GM10248 (cell line): ENCODE data around the gene CCDC157.

Source experiments
- CTCF ChIA-PET: fragments of 300-600 bp; sonication (Branson Sonifier 250); formaldehyde crosslinking; extraction: SDS; loops from one replicate; lab custom pipeline; 2021; ENCODE audit warnings: antibody characterized with exemption; lab: Yijun Ruan, JAX
- POLR2A ChIA-PET: fragments of 350-650 bp; sonication (Branson Sonifier 250); formaldehyde crosslinking; extraction: SDS; loops from one replicate; lab custom pipeline; 2020; ENCODE audit warnings: antibody characterized with exemption; lab: Yijun Ruan, JAX
- DNase-seq: peaks from one replicate; pipeline ENCODE4 v3.0.0; 2012; ENCODE audit errors: extremely low spot score
- CTCF ChIP-seq: IDR thresholded peaks from 2 replicates; pipeline ENCODE4 v1.5.1; 2012; ENCODE audit warnings: mild to moderate bottlenecking, low read depth; ENCODE audit errors: extremely low read depth, missing control alignments, control extremely low read depth

Gene CCDC157

GRCh38 chr22:30357650-30358215 lies 926 bp downstream of the CCDC157 start:
- no peak for TF ChIP-seq CTCF
- no peak for DNase-seq
- CTCF ChIA-PET = interaction anchor here (1.3 to 3.9 kb wide), 3 partner anchors 30 to 70 kb away, joined by 3 to 20 read pairs (median 10); partner anchors contain the start of gene RNF215
- POLR2A ChIA-PET = interaction anchor here (0.6 to 1.2 kb wide), 2 partner anchors 31 to 940 kb away, joined by 4 to 10 read pairs; partner anchors contain the start of gene TBC1D10A

- POLR2A ChIA-PET = interaction anchor here (0.6 kb wide), 1 partner anchor 941 kb away, joined by 10 read pairs; no protein-coding TSS in a partner anchor
- DNase-seq = no peak
- TF ChIP-seq CTCF = no peak
- CTCF ChIA-PET = interaction anchor here (0.8 to 3.9 kb wide), 5 partner anchors 10 to 71 kb away, joined by 3 to 20 read pairs (median 5); partner anchors contain the start of gene RNF215
Measured at GRCh38 chr22:30358541-30358940, 1.7 kb downstream of the CCDC157 start.

- CTCF ChIA-PET = interaction anchor here (1.7 kb wide), 1 partner anchor 74 kb away, joined by 9 read pairs; no protein-coding TSS in a partner anchor
Measured at GRCh38 chr22:30361916-30362650, 5.3 kb downstream of the CCDC157 start.

GRCh38 chr22:30362651-30363281 lies 6.0 kb downstream of the CCDC157 start:
- TF ChIP-seq CTCF = no peak
- ChIA-PET POLR2A (interaction anchor here (0.6 kb wide), 1 partner anchor 58 kb away, joined by 3 read pairs; no protein-coding TSS in a partner anchor), CTCF (interaction anchor here (1.7 kb wide), 1 partner anchor 75 kb away, joined by 9 read pairs; no protein-coding TSS in a partner anchor)
- no peak for DNase-seq

More at GRCh38 chr22:30361916-30362650, 5.3 kb downstream of the CCDC157 start:
- TF ChIP-seq CTCF = no peak
- POLR2A ChIA-PET = no interaction called here
- DNase-seq = no peak

GRCh38 chr22:30365891-30366290 lies 9.1 kb downstream of the CCDC157 start:
- ChIA-PET POLR2A (no interaction called here), CTCF (interaction anchor here (1.7 kb wide), 1 partner anchor 21 kb away, joined by 9 read pairs; the partner anchor contains the start of gene RNF215)
- DNase-seq = no peak
- TF ChIP-seq CTCF = no peak

GRCh38 chr22:30368420-30368819 lies 11.6 kb downstream of the CCDC157 start:
- ChIA-PET POLR2A (no interaction called here), CTCF (interaction anchor here (0.7 to 2.9 kb wide), 4 partner anchors 9 to 80 kb away, joined by 3 to 18 read pairs (median 6); partner anchors contain the start of genes CASTOR1 and RNF215)
- DNase-seq = no peak
- TF ChIP-seq CTCF = no peak
